Measurements from ENCODE around the gene CA11. TPM values are rescaled to one million over a fixed set of nuclear protein-coding genes. Genes with fewer than 3 reads are reported as not detected.

The CA11 gene
- total RNA-seq, 1 donor from 2014 or later, result not detected

- Histone ChIP-seq H3K9me3 (no peaks in the 10 kb centered on the region), H3K27me3 (no peaks in the 10 kb centered on the region), H3K27ac (no peak overlapping the region), H3K4me1 (peaks cover 8 to 30% of the 10 kb centered on the region in 2 donors), H3K36me3 (no peaks in the 10 kb centered on the region), H3K4me3 (no peak overlapping the region)
- TF ChIP-seq CTCF (IDR thresholded peaks at IDR 0.05), result no peak
- DNase-seq (ENCODE audit: low spot score in 2 of 2), result no peak
- intact Hi-C loops (cut with DNase I), result loop anchor here (5.0 to 10.0 kb wide), 5 partner anchors 145 to 1215 kb away; partner anchors contain the start of genes DKKL1, PRMT1, PTOV1 and TEAD2
Observed at GRCh38 chr19:48639483-48640375, 6.3 kb downstream of the CA11 start.

- intact Hi-C loops (cut with DNase I), result loop anchor here (5.0 to 10.0 kb wide), 4 partner anchors 338 to 1216 kb away; partner anchors contain the start of genes DKKL1, PRMT1, PTOV1 and TEAD2
Observed at GRCh38 chr19:48638831-48639381, 7.1 kb downstream of the CA11 start.

GRCh38 chr19:48637948-48638830 is 7.8 kb downstream of the CA11 start:
- DNase-seq (ENCODE audit: low spot score in 2 of 2), result peak; percentile 53 to 92
- no peak for TF ChIP-seq CTCF (IDR thresholded peaks at IDR 0.05)
- intact Hi-C loops (cut with DNase I), result loop anchor here (2.0 to 10.0 kb wide), 5 partner anchors 169 to 1217 kb away; partner anchors contain the start of genes CYTH2, DKKL1, PRMT1 and PTOV1
- H3K27me3 ChIP-seq, result no peaks in the 10 kb centered on the region
- H3K27ac ChIP-seq, result peak overlapping the region; percentile 94 to 99
- H3K9me3 ChIP-seq, result no peaks in the 10 kb centered on the region
- peaks cover 19 to 39% of the 10 kb centered on the region in 2 donors for H3K4me1 ChIP-seq
- H3K4me3 ChIP-seq, result peak overlapping the region; percentile 66 to 89
- H3K36me3 ChIP-seq, result no peaks in the 10 kb centered on the region

More at GRCh38 chr19:48638831-48639381, 7.1 kb downstream of the CA11 start:
- Histone ChIP-seq H3K27me3 (no peaks in the 10 kb centered on the region), H3K36me3 (no peaks in the 10 kb centered on the region), H3K9me3 (no peaks in the 10 kb centered on the region), H3K4me1 (peaks cover 12 to 33% of the 10 kb centered on the region in 2 donors), H3K4me3 (no peak overlapping the region), H3K27ac (peak overlapping the region; percentile 94 to 99)
- no peak for TF ChIP-seq CTCF (IDR thresholded peaks at IDR 0.05)
- no peak for DNase-seq (ENCODE audit: low spot score in 2 of 2)

- no peak for TF ChIP-seq CTCF (IDR thresholded peaks at IDR 0.05)
- peaks cover 19 to 39% of the 10 kb centered on the region in 2 donors for H3K4me1 ChIP-seq
- intact Hi-C loops (cut with DNase I), result loop anchor here (2.0 to 10.0 kb wide), 5 partner anchors 169 to 1217 kb away; partner anchors contain the start of genes CYTH2, DKKL1, PRMT1 and PTOV1
Observed at GRCh38 chr19:48637449-48637947, 8.5 kb downstream of the CA11 start.

More at GRCh38 chr19:48637449-48637947, 8.5 kb downstream of the CA11 start:
- peak overlapping the region; percentile 94 to 99 for H3K27ac ChIP-seq
- H3K9me3 ChIP-seq, result no peaks in the 10 kb centered on the region
- peak; percentile 98 to 100 for DNase-seq (ENCODE audit: low spot score in 2 of 2)
- H3K36me3 ChIP-seq, result peaks cover 0 to 3% of the 10 kb centered on the region in 2 donors
- peak overlapping the region; percentile 66 to 89 for H3K4me3 ChIP-seq
- no peaks in the 10 kb centered on the region for H3K27me3 ChIP-seq
